OCI-LY3 (cell line): ENCODE data around the gene ASCL1.

Experiments used
- H2AFZ ChIP-seq: fragments of 200-600, 300-600 bp; shearing (Covaris generic); 2 replicates; pipeline ENCODE4 v1.6.0; 2014; ENCODE audit warnings: antibody characterized with exemption, low read depth, low read length
- H3K27ac ChIP-seq: fragments of 200-600, 300-600 bp; sonication (generic); 2 replicates; pipeline ENCODE4 v1.5.1; 2014; ENCODE audit warnings: mild to moderate bottlenecking, low read length, moderate library complexity, mixed read lengths
- H3K27me3 ChIP-seq: fragments of 200-600, 300-600 bp; sonication (generic); 2 replicates; pipeline ENCODE4 v1.6.1; 2014; ENCODE audit warnings: low read depth, low read length, mixed read lengths
- H3K36me3 ChIP-seq: fragments of 200-600, 300-600 bp; sonication (generic); replicated peaks from 2 replicates; pipeline ENCODE3; 2014; ENCODE audit warnings: low read depth, low read length, mixed read lengths
- H3K4me1 ChIP-seq: fragments of 300-600, 200-600 bp; sonication (generic); 2 replicates; pipeline ENCODE4 v1.6.1; 2014; ENCODE audit warnings: low read length, mixed read lengths
- H3K4me2 ChIP-seq: fragments of 200-600, 300-600 bp; sonication (generic); 2 replicates; pipeline ENCODE4 v1.6.1; 2014; ENCODE audit warnings: low read length, mixed read lengths
- H3K4me3 ChIP-seq: fragments of 300-600, 200-600 bp; sonication (generic); 2 replicates; pipeline ENCODE4 v1.5.1; 2014; ENCODE audit warnings: antibody characterized with exemption, mild to moderate bottlenecking, low read length, moderate library complexity
- H3K79me2 ChIP-seq: fragments of 300-600, 200-600 bp; shearing (Covaris generic); 2 replicates; pipeline ENCODE4 v1.6.1; 2014; ENCODE audit warnings: mild to moderate bottlenecking, low read length, mixed read lengths
- H3K9ac ChIP-seq: fragments of 300-600, 200-600 bp; shearing (Covaris generic); 2 replicates; pipeline ENCODE4 v1.6.0; 2014; ENCODE audit warnings: mild to moderate bottlenecking, low read length, moderate library complexity
- H3K9me3 ChIP-seq: fragments of 200-600, 300-600 bp; shearing (Covaris generic); 2 replicates; pipeline ENCODE4 v1.6.1; 2014; ENCODE audit warnings: low read length, mixed read lengths; ENCODE audit not compliant: insufficient read depth
- H4K20me1 ChIP-seq: fragments of 200-600, 300-600 bp; sonication (generic); 2 replicates; pipeline ENCODE4 v1.6.1; 2016; ENCODE audit warnings: low read length, mixed read lengths; ENCODE audit not compliant: insufficient read depth
- EZH2phosphoT487 ChIP-seq: fragments of 200-600 bp; shearing (Covaris generic); IDR thresholded peaks from 2 replicates; pipeline ENCODE4 v1.6.1; 2018; ENCODE audit warnings: antibody characterized with exemption, mixed run types, low read depth
- TF ChIP-seq, protein P1 (sequence below): fragments of 200-600, 300-600 bp; sonication (generic); IDR thresholded peaks from 2 replicates; pipeline ENCODE4 v1.5.1; 2014; ENCODE audit warnings: antibody characterized with exemption, low read length, low read depth

The ASCL1 gene

DNA sequence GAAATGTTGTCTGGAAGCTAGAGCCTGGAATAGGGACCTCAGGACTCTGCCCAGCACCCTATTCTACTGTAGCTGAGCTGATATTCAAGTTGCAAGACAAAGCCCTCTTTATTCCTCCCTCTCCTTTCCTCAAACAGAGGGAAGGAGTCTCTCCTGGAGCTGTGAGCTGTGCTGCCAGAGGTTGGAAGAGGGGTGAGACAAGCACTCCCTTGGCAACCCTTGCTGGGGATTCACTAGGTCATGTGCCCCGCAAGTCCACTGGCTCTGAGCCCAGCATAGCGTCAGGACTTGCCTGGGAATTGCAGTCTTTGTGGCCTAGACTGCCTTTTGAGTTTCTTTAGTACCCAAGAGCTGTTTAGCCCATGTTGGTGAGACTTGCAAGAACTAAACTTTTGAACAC lies 11.4 kb upstream of the ASCL1 start:
- Histone ChIP-seq H3K27me3 (no peaks in the 10 kb centered on the region), H3K27ac (no peak overlapping the region), H3K79me2 (no peaks in the 10 kb centered on the region), H3K4me1 (peaks cover 29% of the 10 kb centered on the region), H3K4me3 (no peak overlapping the region), H2AFZ (no peak overlapping the region), H3K4me2 (no peak overlapping the region), H3K9ac (no peak overlapping the region), H4K20me1 (no peaks in the 10 kb centered on the region), H3K9me3 (no peaks in the 10 kb centered on the region; the same call in 1 of the 2 replicates), H3K36me3 (no peaks in the 10 kb centered on the region)
- no peak for TF ChIP-seq EZH2phosphoT487
- TF ChIP-seq, protein P1, sequence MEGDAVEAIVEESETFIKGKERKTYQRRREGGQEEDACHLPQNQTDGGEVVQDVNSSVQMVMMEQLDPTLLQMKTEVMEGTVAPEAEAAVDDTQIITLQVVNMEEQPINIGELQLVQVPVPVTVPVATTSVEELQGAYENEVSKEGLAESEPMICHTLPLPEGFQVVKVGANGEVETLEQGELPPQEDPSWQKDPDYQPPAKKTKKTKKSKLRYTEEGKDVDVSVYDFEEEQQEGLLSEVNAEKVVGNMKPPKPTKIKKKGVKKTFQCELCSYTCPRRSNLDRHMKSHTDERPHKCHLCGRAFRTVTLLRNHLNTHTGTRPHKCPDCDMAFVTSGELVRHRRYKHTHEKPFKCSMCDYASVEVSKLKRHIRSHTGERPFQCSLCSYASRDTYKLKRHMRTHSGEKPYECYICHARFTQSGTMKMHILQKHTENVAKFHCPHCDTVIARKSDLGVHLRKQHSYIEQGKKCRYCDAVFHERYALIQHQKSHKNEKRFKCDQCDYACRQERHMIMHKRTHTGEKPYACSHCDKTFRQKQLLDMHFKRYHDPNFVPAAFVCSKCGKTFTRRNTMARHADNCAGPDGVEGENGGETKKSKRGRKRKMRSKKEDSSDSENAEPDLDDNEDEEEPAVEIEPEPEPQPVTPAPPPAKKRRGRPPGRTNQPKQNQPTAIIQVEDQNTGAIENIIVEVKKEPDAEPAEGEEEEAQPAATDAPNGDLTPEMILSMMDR: no peak

DNA sequence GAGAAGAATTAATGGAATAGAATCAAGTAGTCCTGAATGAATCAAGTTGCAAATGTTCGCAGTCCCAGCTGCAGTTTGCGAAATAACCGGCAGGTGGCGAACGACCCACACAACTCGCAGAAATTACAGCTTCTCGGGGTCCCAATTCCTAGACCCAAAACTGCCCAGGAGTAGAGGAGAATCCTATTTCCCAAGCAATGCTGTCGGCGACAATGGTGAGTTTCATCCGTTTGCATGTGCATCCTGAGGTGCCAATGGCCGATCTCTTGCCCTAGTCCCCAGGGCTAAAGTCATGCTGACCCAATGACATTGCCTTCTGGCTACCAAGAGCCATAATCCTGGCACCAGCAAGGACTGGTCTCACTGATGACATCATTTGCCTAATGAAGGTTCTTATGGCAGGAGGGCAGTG lies 8.5 kb upstream of the ASCL1 start:
- no peaks in the 10 kb centered on the region for H3K27me3 ChIP-seq

DNA sequence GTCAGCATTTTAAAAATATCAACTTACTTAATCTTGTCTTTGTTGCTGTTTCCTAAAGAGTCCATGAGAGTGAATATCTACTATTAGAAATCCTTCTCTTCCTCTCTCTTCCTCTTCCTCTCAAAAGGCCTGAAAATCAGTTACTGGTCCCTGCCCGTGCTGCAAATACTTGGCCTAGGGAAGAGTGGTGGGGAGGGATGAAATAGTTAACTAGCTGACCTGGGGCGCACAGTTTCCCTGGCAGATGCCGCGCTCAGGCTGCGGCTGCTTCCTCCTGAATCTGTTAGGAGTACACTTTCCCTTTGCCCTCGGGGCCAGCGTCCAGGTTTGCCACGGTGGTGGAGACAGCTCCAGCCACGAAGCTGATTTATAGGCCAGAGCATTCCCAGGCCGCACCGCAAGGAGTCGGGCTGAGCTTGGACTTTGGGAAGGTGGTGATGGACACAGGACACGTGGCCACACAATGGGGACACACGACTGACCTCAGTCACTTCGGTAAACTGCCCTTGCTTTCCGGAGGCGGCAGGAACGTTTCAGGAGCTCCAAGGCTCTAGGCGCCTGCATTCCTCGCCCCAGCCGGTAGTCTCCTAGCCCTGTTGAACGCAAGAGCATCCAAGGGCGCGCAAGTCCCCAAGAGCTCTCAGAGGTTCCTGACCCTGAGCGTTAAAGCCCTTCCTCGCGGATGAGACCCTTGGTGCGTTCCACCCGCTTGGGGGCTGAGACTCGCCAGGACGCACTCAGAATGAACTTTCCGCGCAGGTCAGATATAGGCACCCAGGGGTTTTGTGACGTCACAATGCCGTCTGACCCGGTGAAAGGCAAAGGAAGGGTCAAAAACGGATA lies 7.1 kb upstream of the ASCL1 start:
- Histone ChIP-seq H3K9ac (no peak overlapping the region), H3K36me3 (no peaks in the 10 kb centered on the region), H3K4me3 (no peak overlapping the region), H3K4me1 (peaks cover 53% of the 10 kb centered on the region), H4K20me1 (no peaks in the 10 kb centered on the region), H3K79me2 (no peaks in the 10 kb centered on the region), H2AFZ (no peak overlapping the region), H3K27ac (no peak overlapping the region), H3K27me3 (no peaks in the 10 kb centered on the region), H3K9me3 (no peaks in the 10 kb centered on the region), H3K4me2 (no peak overlapping the region)
- TF ChIP-seq, protein P1: no peak
- no peak for TF ChIP-seq EZH2phosphoT487

More for the DNA sequence above, 8.5 kb upstream of the ASCL1 start:
- H3K4me1 ChIP-seq: peaks cover 49% of the 10 kb centered on the region
- peak overlapping the region; percentile 40 for H3K27ac ChIP-seq
- H3K4me3 ChIP-seq: peak overlapping the region; percentile 69
- H3K9me3 ChIP-seq: no peaks in the 10 kb centered on the region
- H3K36me3 ChIP-seq: no peaks in the 10 kb centered on the region
- peak overlapping the region; percentile 93 for H2AFZ ChIP-seq
- H3K79me2 ChIP-seq: no peaks in the 10 kb centered on the region
- no peaks in the 10 kb centered on the region for H4K20me1 ChIP-seq
- peak overlapping the region; percentile 68 for H3K9ac ChIP-seq
- peak overlapping the region; percentile 88 for H3K4me2 ChIP-seq
- TF ChIP-seq EZH2phosphoT487: no peak
- TF ChIP-seq, protein P1: peak; percentile 97

DNA sequence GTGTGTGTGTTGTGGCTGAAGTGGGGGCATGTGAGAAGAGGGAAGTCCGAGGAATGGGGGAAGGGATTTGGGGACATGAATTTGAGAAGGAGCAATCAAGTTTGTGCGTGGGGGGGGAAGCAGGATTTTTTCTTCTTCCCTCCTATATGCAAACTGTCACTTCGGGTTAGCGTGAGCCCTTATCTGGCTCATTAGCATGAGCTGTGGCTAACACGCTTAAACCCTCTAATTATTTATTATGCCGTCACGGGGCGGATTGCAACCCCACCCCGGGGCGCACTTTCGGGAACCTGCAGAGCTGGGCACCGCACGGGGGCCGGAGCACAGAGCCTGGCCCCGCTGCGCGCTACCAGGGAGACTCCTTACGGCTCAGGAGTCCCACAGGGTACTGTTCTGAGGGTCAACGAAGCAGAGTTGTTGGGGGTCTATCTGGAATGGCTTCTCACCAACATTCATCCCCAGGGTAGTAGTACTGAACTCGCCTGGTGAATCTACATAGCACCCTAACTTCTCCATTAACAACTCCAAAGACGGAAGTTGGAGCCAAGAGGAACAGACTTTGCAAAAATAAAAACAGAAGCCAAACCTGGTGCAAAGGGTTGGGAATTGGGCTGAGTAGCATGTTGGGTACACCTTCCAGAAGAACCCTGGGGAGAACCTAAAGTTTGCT lies 6.4 kb upstream of the ASCL1 start:
- H3K4me2 ChIP-seq: no peak overlapping the region
- peaks cover 53% of the 10 kb centered on the region for H3K4me1 ChIP-seq
- no peak overlapping the region for H3K4me3 ChIP-seq
- no peak overlapping the region for H2AFZ ChIP-seq
- H3K9me3 ChIP-seq: no peaks in the 10 kb centered on the region
- no peak overlapping the region for H3K9ac ChIP-seq
- H3K36me3 ChIP-seq: no peaks in the 10 kb centered on the region
- no peak overlapping the region for H3K27ac ChIP-seq
- no peaks in the 10 kb centered on the region for H3K79me2 ChIP-seq
- no peaks in the 10 kb centered on the region for H4K20me1 ChIP-seq
- no peak for TF ChIP-seq EZH2phosphoT487
- TF ChIP-seq, protein P1: no peak
- H3K27me3 ChIP-seq: no peaks in the 10 kb centered on the region
